Hematopoietic multipotent progenitor cell treated with erythropoietin and hydrocortisone succinate and interleukin-3 and kit ligand, for 6 days (in vitro differentiated cells): Measurements from ENCODE around the gene THRB.

Experiments used
- DNase-seq: peaks from one replicate; pipeline ENCODE4 v3.0.0-alpha.2; 2015

THRB gene

DNA sequence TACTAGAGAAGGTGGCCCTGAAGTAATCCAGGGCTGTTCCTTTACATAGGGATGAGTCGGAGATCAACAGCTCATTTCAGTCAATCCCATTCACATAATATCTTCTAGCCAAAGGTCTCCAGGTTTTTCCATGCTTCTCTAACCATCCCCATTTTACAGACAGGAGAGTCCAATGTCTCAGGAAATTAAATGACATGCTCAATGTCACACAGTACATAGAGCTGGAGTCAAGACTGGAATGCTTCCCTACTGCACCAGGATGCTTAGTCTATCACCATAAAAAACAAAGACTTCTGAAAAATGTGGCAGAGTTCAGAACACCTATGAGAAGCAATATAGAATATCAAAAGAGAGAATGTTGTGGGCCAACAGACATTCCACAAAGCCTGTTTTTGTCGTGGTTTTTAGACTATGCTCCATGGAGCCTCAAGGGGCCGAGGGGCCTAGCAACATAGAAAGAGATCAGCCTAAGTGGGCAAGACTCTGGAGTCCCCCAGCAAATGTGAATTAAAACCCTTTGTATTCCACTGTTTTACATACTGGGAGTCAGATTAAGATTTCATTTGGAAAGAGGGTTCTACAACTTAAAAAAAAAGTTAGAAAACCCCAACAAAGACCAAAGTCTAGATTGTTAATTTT is 122.0 kb downstream of the THRB start:
- no peak for DNase-seq

DNA sequence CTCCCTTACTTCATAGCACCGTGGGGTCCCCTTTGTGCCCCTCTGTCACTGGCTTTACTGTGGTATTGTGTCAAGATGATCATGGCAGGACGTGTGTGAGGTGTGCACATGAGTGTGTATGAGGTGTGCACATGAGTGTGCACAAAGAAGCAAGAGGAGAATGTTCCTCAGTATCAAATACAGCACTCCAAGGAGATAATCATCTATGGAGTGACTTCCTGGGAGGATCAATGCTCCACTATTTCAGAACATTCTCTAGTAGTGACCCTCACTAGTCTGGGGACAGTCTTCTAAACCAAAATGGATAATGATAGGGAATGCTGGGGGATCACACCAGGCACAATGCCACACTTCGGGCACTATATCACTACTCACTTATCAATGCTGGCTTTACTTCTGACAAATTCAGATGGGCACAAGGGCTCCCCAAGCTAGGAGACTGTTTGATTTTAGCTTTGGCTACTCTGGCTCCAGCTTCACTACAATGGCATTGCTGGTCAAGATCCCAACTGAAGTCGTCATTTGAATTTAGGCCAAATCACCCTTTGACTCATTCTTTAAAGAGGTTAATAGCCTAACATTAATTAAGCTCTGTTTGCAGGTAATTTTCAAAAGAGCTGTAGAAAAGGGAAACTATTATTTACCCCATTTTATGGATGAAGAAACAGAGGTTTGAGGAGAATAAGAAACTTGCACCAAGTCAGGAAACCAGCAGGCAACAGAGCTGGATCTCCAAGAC is 124.1 kb downstream of the THRB start:
- no peak for DNase-seq

DNA sequence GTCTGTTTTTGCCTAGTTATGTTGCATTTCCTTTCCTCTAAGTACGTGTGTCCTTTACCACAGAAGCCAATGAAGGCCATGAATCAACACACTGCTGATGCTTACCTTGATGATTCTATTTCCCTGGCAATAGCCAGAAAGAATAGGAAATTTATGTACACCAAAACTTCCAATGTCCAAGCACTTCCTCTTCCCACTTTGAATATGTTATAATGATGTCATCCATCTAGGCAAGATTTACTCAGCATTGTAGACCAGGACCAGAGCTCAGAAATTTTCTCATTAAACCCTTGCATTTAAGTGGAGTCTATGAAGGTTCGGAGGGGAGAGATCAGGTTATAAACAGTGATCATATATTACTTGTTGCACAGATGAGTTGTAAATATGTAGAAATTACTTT is 126.0 kb downstream of the THRB start:
- no peak for DNase-seq

DNA sequence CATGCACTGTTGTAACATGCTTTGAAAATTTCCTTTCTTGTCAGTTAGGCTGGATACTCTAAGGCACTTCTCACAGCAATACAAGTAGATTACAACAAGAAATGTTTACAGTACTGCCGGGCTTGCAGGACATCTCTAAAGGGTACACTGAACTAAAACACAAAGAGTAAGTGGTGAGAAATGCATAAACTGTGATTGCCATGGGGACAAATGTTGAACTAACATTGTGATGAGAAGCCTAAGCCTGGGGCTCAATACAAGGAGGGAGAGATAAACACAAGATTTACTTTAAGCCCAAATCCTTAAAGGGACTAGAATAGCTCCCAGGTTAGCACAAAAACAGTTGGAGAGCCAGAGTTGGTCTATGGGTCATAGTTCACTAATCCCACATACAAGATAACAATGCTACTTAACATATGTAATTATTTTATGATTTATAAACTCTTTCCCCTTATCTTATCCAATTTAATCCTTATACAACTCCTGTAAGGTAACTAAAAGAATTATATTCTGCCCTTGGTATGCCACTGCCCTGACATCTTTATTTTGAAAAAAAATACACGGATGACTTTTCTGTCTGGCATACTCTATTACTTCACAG is 126.9 kb downstream of the THRB start:
- no peak for DNase-seq

DNA sequence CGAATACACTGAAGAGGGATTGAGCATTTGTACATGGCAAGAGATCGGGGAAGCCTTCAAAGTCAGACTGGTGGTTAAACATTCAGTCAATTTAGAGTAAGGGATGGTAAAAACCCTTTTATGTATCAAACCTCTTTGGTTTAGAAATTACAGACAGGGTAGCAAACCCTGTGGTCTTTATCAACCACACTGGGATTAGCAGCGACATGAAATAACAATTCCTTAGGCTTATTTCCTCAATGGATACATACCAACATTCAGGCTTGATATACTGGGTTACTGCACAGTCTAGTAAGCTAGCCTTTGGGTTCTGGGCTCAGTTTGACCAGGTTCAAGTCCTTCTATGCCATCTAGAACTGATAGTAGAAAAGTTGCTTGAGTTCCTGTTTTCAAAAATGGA is 127.4 kb downstream of the THRB start:
- no peak for DNase-seq

DNA sequence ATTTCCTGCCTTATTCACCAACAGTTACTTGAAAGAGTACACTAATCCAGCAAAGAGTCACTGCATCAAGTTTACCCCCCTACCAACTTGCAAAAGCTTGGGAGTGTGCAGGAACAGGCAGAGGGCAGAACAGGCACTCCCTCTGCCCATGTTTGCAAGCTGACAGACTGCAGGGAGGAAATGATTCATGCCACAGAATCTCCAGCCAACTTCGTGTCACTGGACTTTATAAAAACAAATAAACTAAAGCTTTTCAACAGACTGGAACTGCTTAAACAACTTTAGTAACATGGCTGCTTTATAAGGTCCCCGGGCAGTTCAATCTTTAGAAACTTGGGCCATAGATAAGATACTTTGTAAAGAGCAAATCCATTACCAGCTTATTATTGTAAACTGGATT is 129.5 kb downstream of the THRB start:
- DNase-seq = peak; percentile 71

DNA sequence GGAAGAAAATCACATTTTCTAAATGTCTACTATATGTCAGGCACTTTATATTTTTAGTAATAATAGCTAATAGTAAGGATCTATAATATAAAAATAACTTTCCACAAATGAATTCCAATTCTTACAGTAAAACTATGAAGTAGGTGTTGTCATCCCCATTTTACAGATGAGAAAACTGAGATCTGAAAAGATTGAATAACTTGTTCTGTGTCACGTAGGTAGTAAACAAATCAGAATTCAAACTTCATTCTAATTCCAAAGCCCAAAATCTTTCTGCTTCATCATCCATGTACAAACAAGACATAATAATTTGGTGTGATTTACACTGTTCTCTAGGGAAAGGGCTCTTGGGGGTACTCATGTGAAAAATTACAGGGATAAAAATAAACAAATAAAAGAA is 130.3 kb downstream of the THRB start:
- DNase-seq = no peak

DNA sequence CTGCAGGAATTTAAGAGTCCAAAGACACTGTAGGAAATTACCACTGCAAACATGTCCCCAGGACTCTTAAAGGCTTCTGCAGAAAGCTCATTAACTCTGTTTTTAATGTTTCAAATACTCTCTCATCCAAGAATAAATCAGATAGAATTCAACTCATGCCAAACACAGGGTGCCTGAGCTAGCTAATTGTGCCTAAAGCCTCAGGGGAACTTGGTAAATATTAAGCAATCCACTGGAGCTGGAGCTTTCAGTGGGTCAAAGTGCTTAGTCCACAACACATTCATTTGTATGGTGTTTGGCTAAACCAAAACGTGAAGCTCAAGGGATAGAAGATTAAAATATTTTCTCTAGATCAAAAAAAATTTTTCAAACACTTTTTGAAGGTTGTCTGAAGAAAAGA is 131.4 kb downstream of the THRB start:
- no peak for DNase-seq

DNA sequence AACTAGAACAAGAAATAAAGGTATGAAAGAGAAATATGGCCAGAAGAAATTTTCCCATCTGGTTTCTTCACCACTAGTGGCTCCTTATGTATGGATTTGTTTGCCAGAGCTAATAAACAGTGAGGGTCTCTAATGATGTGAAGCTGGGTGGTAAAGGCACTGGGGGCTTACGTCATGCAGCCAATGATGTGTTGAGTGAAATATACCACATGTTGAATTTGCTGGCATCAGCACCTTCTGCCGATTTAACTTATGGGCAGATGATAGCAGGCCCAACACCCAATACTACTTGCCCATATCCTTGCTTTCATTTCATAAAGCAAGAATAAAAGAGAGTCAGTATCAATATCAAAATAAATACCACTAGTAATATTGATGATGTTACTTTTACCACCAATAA is 133.0 kb downstream of the THRB start:
- no peak for DNase-seq

DNA sequence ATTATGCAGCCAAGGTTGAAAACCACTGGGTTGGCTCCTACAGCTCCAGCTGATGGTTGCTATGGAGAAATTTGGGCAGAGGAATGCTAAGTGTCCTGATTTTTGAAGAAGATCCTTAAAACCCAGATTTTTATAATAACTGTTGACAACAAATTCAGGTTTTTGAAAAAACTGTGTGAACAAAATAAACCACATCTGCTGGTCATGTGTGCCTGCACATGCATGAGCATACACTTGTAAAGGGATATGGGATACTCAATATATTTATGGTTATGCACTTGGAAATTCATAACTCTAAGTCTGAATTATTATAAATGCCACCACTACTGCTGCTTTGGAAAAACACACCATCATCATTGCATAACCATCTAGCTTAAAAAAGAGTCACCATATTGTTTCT is 133.7 kb downstream of the THRB start:
- no peak for DNase-seq

DNA sequence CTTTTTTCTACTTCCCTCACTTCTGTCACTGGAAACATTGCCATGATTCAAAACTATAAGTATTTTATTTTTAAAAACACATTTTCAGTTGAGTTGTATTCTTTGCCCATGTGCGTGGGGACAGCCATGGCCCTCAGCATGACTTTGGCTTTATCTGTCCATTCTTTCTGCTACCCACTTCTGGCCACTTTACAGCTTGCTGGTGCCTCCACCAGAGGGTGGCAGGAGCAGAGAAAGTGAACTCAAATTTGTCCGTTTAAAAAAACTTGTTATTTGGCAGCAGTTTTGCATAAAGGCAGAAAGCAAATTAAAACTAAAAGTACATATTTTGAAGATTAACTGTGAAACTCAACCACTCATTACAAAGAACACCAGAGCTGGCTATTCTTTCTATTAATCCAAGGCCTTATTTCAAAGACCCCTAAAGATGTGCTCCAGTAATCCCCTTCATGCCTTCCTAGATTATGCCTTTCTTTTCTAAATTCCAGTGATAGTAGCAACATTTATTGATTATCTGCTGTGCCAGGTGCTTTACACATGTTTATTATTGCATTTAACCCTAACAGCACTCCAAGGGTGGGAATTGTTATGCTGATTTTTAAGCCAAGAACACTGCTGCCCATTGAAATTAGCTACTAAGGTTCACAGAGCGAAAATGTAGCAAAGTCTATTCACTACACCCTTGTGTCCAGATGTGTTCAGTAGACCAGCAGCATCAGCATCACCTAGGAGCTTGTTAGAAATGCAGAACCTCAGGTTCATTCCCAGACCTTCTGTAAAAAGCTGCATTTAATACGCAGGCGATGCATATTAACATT is 134.8 kb downstream of the THRB start:
- DNase-seq = peak; percentile 73

DNA sequence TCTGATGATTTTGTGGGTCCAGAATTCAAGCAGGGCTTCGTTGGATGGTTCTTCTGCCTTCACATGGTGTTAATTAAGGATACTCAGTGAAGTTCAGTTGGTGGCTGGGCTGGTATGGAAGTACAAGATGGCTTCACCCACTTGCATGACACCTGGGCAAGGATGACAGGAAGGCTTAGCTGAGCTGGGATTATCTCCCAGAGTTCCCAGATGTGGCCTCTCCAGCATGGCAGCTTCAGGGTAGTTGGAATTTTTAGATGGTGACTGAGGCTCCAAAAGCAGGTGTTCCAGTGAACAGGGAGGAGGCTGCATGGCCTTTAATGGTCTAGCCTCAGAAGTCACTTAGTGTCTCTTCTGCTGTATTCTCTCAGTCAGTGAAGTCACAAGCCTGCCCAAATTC is 135.5 kb downstream of the THRB start:
- no peak for DNase-seq

DNA sequence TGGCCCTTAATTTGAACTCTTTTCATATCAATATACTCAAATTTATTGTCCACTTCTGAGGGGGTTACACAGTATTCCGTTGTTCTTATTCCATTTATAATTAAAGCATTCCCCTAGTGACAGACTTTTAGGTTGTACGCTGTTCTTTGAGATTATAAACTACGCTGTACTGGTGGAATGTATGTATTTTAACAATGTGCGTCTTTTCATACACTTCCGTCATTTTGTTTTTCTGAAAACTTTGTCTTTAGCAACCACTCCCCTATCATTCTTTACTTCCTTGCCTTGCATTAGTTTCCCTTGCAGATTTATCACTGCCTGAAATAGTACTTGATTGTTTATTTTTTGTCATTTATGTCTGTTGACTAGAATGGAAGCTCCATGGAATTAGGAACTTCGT is 137.0 kb downstream of the THRB start:
- no peak for DNase-seq

DNA sequence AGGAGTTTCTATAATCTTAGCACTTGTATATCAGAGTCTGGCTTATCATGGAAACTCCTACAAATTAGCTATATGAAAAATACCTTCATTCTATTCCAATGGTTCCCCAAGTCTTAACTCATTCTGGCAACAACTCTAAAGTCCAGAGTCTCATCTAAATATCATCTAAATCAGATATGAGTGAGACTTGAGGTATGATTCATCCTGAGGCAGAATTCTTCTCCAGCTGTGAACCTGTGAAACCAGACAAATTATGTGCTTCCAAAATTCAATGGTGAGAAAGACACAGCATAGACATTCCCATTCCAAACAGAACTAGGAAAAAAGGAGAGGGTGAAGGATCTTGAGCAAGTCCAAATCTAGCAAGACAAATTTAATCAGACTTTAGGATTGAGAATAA is 138.8 kb downstream of the THRB start:
- no peak for DNase-seq

DNA sequence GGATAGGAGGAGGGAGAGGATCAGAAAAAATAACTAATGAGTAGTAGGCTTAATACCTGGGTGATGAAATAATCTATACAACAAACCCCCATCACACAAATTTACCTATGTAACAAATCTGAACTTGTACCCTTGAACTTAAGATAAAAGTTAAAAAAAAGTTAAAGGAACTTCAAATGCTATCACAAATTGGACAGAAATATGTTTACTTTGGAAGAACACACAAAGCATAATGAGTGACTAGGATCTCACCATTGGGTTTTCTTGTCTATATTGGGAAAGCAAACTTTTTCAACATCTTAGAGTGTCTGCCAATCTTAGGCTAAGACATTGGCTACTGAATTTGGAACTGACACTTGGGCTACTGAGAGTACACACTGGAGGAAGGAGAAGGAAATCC is 140.4 kb downstream of the THRB start:
- no peak for DNase-seq

DNA sequence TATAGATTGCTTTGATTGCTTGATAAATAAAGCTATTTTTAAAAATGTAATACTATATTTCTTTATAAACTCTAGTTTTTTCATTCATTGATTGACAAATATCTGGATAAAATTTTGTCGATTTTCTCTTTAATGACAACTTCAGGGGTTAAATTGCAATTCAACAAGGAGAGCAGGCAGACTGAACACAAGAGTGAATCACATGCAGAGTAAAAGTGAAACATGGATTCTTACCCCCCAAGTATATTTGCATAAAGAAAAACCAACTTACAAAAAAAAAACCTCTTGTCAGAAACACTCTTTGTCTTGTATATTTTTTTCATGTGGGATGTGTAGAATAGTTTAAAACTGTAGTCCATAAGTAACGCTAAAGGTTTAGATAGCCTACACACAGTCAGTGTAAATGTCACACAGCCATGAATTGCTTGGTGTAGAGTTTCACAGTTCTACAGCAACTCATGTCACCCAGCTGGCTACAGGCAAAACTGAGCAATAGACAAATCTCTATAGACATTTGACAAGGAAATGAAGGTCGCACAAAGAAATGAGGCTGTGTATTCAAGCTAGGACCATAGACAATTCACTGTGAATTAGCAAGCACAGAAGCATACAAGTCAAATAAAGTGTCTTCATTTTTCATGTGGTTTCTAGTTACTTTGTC is 141.6 kb downstream of the THRB start:
- DNase-seq = peak; percentile 23

DNA sequence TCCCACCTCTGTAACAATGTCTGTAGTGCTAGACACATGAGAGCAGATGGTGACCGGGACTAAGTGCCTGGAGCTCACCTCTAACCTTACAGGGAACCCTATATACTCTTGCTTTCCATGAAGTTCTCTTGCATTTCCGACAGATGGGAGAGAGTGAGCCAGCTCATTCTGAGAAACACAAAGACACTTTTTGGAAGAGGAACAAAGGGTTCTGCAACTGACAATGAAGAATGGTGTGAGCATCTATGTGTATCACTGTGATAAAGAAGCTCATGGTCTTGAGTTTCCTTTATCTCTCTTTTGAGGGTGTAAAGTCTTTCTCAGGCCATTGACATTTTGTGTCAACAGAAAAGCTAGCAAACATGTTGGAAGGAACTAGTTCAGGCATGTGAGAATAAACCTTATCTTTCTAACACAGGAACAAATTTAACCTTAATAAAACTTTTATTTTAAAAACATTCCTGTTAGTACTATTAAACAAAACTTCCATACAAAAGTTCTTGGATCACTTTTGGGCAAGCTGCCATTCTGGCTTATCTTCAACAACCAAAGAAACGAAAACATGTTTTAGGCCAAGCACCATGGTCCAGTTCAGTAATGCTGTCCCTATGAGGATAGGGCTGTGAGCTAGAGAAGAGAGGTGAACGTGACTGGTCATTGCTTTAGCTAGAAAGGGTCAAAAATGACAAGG is 142.7 kb downstream of the THRB start:
- peak; percentile 95 for DNase-seq

DNA sequence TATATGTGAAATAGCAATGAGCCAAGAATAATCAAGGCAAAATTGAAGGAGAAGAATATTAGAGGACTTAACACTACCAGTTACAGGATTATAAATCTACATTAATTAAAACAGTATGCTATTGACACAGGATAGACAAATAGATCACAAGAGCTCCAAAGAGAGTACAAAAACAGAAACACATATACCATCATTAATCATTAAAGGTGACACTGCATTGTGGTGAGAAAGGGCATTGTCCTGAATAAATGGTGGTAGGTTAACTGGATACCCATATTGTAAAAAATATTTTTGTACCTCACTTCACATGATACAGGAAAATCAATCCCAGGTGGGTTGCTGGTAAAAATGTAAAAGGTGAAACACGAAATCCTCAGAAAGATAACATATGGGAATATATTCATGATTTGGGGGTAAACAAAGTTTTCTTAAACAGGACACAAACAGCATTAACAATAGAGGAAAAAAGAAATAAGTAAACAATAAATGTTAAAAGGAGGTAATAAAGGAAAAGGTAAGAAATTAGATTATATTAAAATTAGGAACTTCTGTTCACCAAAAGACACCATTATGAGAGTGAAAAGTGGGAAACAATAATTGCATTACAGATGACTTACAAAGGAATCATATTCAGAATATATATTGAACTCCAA is 145.2 kb downstream of the THRB start:
- no peak for DNase-seq

DNA sequence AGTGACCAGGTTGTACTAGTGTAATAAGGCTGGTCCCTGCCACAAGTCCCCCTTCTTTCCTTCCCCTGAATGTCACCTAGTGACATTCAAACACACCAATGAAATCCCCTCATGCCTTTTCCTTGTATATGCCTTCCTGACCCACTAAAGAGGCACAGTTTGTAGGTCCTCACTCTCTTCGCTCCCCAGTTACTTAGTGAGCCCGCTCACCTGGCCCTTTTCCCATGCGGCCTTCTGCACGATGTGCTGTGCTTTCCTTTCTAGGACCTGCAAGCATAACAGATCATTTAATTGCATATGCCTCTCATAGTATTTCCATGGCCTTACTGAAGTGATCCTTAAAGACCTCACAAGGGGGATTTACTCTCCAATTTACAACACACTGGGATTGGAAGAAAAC is 146.3 kb downstream of the THRB start:
- DNase-seq = no peak

DNA sequence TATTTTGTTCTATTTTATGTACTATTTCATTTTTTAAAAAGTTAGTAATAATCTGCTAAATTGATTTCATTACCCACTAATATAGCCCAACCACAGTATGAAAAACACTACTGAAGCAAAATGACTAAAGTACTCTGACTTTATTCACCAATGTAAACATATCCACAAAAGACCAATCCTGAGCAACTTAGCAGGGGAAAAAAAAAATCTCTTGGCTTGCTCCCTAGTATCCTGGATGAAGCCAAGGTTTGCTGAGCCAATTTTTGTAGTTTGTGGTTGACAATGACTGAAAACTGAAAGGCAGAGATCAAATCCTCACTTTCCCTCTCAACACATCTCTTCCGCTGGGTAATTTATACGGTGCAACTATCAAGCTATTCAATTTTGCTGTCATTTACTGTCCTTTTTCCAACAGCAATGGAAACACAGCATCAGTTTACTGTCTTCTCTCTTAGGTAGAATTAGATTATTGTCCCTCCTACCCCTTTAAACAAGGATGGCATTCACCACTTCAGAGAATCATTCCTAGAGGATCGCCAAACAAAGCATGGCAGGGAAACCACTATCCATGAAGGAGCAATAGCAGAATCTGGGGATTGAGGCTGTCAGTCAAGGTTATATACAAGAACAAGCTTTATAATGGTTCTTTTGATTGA is 149.7 kb downstream of the THRB start:
- no peak for DNase-seq

DNA sequence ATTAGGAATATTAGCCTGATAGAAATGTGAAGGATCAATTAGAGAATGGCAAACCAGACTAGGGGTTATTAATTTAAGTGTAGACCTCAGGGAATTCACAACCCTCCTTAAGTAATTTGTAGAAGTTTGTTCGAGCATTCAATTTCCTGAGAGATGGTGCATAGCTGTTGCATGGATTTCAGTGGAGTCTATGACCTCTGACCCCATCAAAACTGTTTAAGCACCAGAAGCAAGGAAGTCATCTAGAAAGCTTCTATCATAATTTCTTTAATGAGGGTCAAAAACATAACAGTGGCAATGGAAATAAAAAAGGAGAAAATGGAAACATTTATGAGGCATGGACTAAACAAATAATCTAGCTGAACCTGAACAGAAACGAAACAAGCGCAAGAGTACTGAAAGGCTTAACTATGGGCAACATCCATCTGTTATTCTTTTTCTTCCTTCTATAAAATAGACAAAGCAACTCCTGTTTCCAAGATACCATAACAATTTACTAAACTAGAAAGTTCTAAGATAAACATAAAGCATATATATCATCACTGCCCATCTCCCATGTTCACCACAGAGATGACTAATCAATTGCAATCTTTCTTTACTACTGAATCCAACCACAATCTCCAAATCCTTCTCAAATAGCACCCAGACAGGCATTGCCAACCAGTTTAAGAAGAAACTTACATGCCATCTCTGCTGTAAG is 151.4 kb downstream of the THRB start:
- DNase-seq = peak; percentile 63
